ENCODE results near the gene VANGL2. TPM values are rescaled to one million over a fixed set of nuclear protein-coding genes. Genes with fewer than 3 reads are reported as not detected.

VANGL2 gene
- total and polyA plus RNA-seq, 2 of the 8 experiments (the other 6 are each of a cell fraction or from before 2014, with no cell fraction given), result 62.5 to 118 TPM

- ChIA-PET POLR2A (ENCODE audit: partially characterized antibody) (interaction anchor here (2.0 to 17.2 kb wide), 5 partner anchors 9 to 64 kb away, joined by 5 to 244 read pairs (median 12); partner anchors contain the start of genes COPA, NCSTN and NHLH1), CTCF (ENCODE audit: partially characterized antibody) (interaction anchor here (0.5 to 26.0 kb wide), 15 partner anchors 11 to 260 kb away, joined by 3 to 683 read pairs (median 10); partner anchors contain the start of gene NHLH1)
- Histone ChIP-seq H3K23ac (ENCODE audit: insufficient read length) (no peak overlapping the region), H2AK5ac (ENCODE audit: low read depth, low read length) (no peak overlapping the region), H3K79me2 (ENCODE audit: control insufficient read depth in 1 of 2, insufficient read depth in 2 of 2, low read length in 2 of 2) (no peaks in the 10 kb centered on the region), H3K27me3 (replicated peaks in 1 of 4; ENCODE audit: control insufficient read depth in 3 of 4, extremely low read depth in 1 of 4, insufficient read depth in 3 of 4, low read length in 3 of 4) (no peaks in the 10 kb centered on the region), H4K91ac (replicated peaks; ENCODE audit: insufficient read length, low read length) (no peak overlapping the region), H3K56ac (replicated peaks; ENCODE audit: insufficient read length, low read depth, low read length) (no peak overlapping the region), H4K5ac (ENCODE audit: insufficient read length, low read depth, low read length) (no peak overlapping the region), H3K4me1 (replicated peaks in 1 of 4; ENCODE audit: control insufficient read depth in 3 of 4, insufficient read depth in 4 of 4, low read length in 3 of 4) (no peaks in the 10 kb centered on the region), H3K4me3 (ENCODE audit: extremely low read depth in 1 of 4, insufficient read depth in 2 of 4, low read depth in 3 of 4, low read length in 4 of 4) (no peak overlapping the region), H3K36me3 (ENCODE audit: control insufficient read depth in 2 of 4, insufficient read depth in 4 of 4, low read length in 3 of 4) (peaks cover 34 to 83% (median 66%) of the 10 kb centered on the region in 4 experiments), H3K23me2 (ENCODE audit: low read depth, low read length) (no peaks in the 10 kb centered on the region), H3K27ac (ENCODE audit: low read depth, low read length) (no peak overlapping the region), H2BK12ac (ENCODE audit: low read depth, low read length) (no peak overlapping the region), H3K4ac (replicated peaks; ENCODE audit: insufficient read length, low read depth, low read length) (no peak overlapping the region), H2BK120ac (replicated peaks; ENCODE audit: low read depth, low read length) (no peak overlapping the region), H3K4me2 (ENCODE audit: insufficient read depth in 1 of 2, low read depth in 2 of 2, low read length in 2 of 2) (no peak overlapping the region), H2BK5ac (ENCODE audit: low read depth, low read length) (no peak overlapping the region), H2AFZ (ENCODE audit: low read length) (no peak overlapping the region), H4K8ac (ENCODE audit: extremely low read depth, insufficient read depth, low read length) (no peak overlapping the region), H2BK20ac (ENCODE audit: low read length) (no peak overlapping the region), H3K14ac (ENCODE audit: insufficient read length) (no peak overlapping the region), H4K20me1 (replicated peaks in 1 of 2; ENCODE audit: control insufficient read depth in 1 of 2, insufficient read depth in 2 of 2, low read length in 2 of 2) (peaks cover 0 to 5% of the 10 kb centered on the region in 2 experiments), H3K79me1 (ENCODE audit: low read depth, low read length) (no peaks in the 10 kb centered on the region), H3K9me3 (ENCODE audit: insufficient read depth in 2 of 2, low read depth in 1 of 2, low read length in 1 of 2) (no peaks in the 10 kb centered on the region), H3K9ac (replicated peaks in 1 of 4; ENCODE audit: extremely low read depth in 1 of 4, low read depth in 3 of 4, low read length in 3 of 4) (no peak overlapping the region), H2BK15ac (ENCODE audit: low read length) (no peak overlapping the region), H3K18ac (ENCODE audit: extremely low read depth, low read length) (no peak overlapping the region)
- 85% methylated on average over 8 of the region's 8 CpGs; no CpG with 5 or more reads in 1 of the 2 experiments for WGBS, 2 experiments (ENCODE audit: extremely low coverage in 1 of 2, insufficient coverage in 1 of 2, insufficient read length in 1 of 2, insufficient replicate concordance in 2 of 2, low coverage in 1 of 2, low lambda C conversion rate in 2 of 2, missing lambda C conversion rate in 1 of 2)
- FAIRE-seq, result no peak
- TF ChIP-seq KDM4A (IDR thresholded peaks at IDR 0.05; ENCODE audit: low read depth, low read length, severe bottlenecking), result no peak
- no peak for TF ChIP-seq MAFK (IDR thresholded peaks at IDR 0.05; ENCODE audit: low read depth, low read length)
- TF ChIP-seq NRF1 (IDR thresholded peaks at IDR 0.05; ENCODE audit: low read depth, low read length), result no peak
- no peak for TF ChIP-seq JUN (IDR thresholded peaks at IDR 0.05; ENCODE audit: low read depth, low read length)
- TF ChIP-seq ZNF274 (IDR thresholded peaks at IDR 0.05; ENCODE audit: borderline replicate concordance, extremely low read depth, low read length), result no peak
- TF ChIP-seq MAX (IDR thresholded peaks at IDR 0.05), result no peak
- TF ChIP-seq SP2 (IDR thresholded peaks at IDR 0.05; ENCODE audit: low read length), result no peak
- no peak for TF ChIP-seq TAF1 (IDR thresholded peaks at IDR 0.05; ENCODE audit: low read depth, low read length)
- DNase-seq (ENCODE audit: low read depth in 1 of 2, low spot score in 2 of 2), result no peak
Measured at GRCh38 chr1:160352555-160352954, 47.8 kb upstream of the VANGL2 start.
